Measurements from ENCODE around the gene ACTMAP.
A peak's percentile ranks its signal among the peaks of the same experiment; 100 is the strongest.

The ACTMAP gene

GRCh38 chr19:40797963-40798682 lies 47.8 kb upstream of the ACTMAP start:
- TF ChIP-seq, protein P1, sequence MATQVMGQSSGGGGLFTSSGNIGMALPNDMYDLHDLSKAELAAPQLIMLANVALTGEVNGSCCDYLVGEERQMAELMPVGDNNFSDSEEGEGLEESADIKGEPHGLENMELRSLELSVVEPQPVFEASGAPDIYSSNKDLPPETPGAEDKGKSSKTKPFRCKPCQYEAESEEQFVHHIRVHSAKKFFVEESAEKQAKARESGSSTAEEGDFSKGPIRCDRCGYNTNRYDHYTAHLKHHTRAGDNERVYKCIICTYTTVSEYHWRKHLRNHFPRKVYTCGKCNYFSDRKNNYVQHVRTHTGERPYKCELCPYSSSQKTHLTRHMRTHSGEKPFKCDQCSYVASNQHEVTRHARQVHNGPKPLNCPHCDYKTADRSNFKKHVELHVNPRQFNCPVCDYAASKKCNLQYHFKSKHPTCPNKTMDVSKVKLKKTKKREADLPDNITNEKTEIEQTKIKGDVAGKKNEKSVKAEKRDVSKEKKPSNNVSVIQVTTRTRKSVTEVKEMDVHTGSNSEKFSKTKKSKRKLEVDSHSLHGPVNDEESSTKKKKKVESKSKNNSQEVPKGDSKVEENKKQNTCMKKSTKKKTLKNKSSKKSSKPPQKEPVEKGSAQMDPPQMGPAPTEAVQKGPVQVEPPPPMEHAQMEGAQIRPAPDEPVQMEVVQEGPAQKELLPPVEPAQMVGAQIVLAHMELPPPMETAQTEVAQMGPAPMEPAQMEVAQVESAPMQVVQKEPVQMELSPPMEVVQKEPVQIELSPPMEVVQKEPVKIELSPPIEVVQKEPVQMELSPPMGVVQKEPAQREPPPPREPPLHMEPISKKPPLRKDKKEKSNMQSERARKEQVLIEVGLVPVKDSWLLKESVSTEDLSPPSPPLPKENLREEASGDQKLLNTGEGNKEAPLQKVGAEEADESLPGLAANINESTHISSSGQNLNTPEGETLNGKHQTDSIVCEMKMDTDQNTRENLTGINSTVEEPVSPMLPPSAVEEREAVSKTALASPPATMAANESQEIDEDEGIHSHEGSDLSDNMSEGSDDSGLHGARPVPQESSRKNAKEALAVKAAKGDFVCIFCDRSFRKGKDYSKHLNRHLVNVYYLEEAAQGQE (IDR thresholded peaks at IDR 0.05; ENCODE audit: insufficient replicate concordance, low read depth), result no peak
- TF ChIP-seq GABPA (IDR thresholded peaks at IDR 0.05; ENCODE audit: low read depth) (no peak), CTCF (IDR thresholded peaks at IDR 0.05; ENCODE audit: insufficient read depth, low read length) (peak; percentile 17), POLR2AphosphoS5 (IDR thresholded peaks at IDR 0.05; ENCODE audit: low read depth) (peak; percentile 72), SPI1 (IDR thresholded peaks at IDR 0.05; ENCODE audit: borderline replicate concordance, low read depth) (peak; percentile 16; the same call in 1 of the 2 replicates)
- DNase-seq (ENCODE audit: low read depth in 1 of 2, low spot score in 1 of 2), result peak; percentile 86 to 94
- H3K4me3 ChIP-seq (replicated peaks; ENCODE audit: insufficient read depth, low read length), result peak overlapping the region; percentile 41
- H3K27me3 ChIP-seq (ENCODE audit: insufficient read depth, poor library complexity, severe bottlenecking), result no peaks in the 10 kb centered on the region
- peak overlapping the region; percentile 88 for H3K27ac ChIP-seq (replicated peaks)

GRCh38 chr19:40797166-40797962 lies 47.1 kb upstream of the ACTMAP start:
- TF ChIP-seq SPI1 (IDR thresholded peaks at IDR 0.05; ENCODE audit: borderline replicate concordance, low read depth) (no peak), POLR2AphosphoS5 (IDR thresholded peaks at IDR 0.05; ENCODE audit: low read depth) (no peak), CTCF (IDR thresholded peaks at IDR 0.05; ENCODE audit: insufficient read depth, low read length) (no peak), GABPA (IDR thresholded peaks at IDR 0.05; ENCODE audit: low read depth) (no peak)
- TF ChIP-seq, protein P1 (IDR thresholded peaks at IDR 0.05; ENCODE audit: insufficient replicate concordance, low read depth), result no peak
- Histone ChIP-seq H3K27ac (replicated peaks) (peak overlapping the region; percentile 88), H3K27me3 (ENCODE audit: insufficient read depth, poor library complexity, severe bottlenecking) (no peaks in the 10 kb centered on the region), H3K4me3 (replicated peaks; ENCODE audit: insufficient read depth, low read length) (no peak overlapping the region)
- no peak for DNase-seq (ENCODE audit: low read depth in 1 of 2, low spot score in 1 of 2)

DNA sequence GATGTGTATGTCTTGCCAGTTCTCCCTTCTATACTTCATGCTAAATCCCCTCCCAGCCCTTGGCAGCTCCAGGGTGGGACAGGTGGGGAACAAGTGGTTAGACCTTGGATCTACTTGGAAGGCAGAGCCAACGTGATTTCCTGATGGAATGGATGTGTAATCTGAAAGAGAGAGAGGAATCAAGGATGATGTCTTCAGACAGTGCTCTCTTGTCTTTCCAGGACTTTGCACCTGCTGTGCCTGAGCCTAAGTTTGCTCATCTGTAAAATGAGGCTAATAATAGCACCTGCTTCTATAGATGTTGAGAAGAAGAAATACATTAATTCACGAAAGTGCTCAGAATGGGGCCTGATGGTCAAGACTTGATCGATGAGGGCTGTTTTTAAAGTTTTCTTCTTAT lies 41.7 kb upstream of the ACTMAP start:
- DNase-seq (ENCODE audit: low read depth in 1 of 2, low spot score in 1 of 2), result no peak
- TF ChIP-seq, protein P1 (IDR thresholded peaks at IDR 0.05; ENCODE audit: insufficient replicate concordance, low read depth), result no peak
- no peak for TF ChIP-seq POLR2AphosphoS5 (IDR thresholded peaks at IDR 0.05; ENCODE audit: low read depth)
- TF ChIP-seq GABPA (IDR thresholded peaks at IDR 0.05; ENCODE audit: low read depth), result no peak
- no peak for TF ChIP-seq SPI1 (IDR thresholded peaks at IDR 0.05; ENCODE audit: borderline replicate concordance, low read depth)
- TF ChIP-seq CTCF (IDR thresholded peaks at IDR 0.05; ENCODE audit: insufficient read depth, low read length), result no peak
- H3K4me3 ChIP-seq (replicated peaks; ENCODE audit: insufficient read depth, low read length), result no peak overlapping the region
- no peak overlapping the region for H3K27ac ChIP-seq (replicated peaks)
- no peaks in the 10 kb centered on the region for H3K27me3 ChIP-seq (ENCODE audit: insufficient read depth, poor library complexity, severe bottlenecking)
